AG10803 (cell line): Measurements from ENCODE around the gene METTL15.
"Not testable (repeated sequence)": the region's sequence is repeated elsewhere in the genome, so short reads cannot be mapped to it uniquely, and the experiment has no call there.

ENCODE experiments used
- DNase-seq: peaks from one replicate; pipeline ENCODE4 v3.0.0; 2010; ENCODE audit warnings: low read depth
- H3K4me3 ChIP-seq: 2 replicates; pipeline ENCODE4 v1.5.1; 2011; ENCODE audit warnings: mild to moderate bottlenecking, low read length, control low read depth
- TF ChIP-seq, protein P1 (sequence below): conservative IDR thresholded peaks from 2 replicates; pipeline ENCODE4 v1.5.1; 2011; ENCODE audit warnings: mild to moderate bottlenecking, low read length, control low read depth, inconsistent platforms

METTL15 gene

DNA sequence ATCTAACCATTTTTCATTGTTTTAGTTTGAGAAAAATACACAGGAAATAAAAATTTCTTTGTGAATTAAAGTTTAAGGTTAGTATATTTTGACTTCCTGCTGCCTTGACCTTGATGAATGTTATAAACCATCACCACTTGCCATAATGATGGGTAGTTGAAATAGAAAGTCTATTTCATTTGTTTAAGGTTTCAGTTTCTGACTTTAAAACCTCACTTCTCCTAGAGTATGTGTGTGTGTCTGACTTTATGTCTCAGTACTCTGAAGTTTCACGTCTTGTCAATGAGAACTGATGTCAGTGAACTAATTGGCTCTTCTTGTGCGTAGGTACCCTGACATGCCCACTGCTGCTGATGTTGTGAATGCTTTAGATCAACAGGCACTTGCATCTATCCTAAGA lies 188.2 kb downstream of the METTL15 start:
- H3K4me3 ChIP-seq, result no peak overlapping the region
- no peak for DNase-seq
- TF ChIP-seq, protein P1, sequence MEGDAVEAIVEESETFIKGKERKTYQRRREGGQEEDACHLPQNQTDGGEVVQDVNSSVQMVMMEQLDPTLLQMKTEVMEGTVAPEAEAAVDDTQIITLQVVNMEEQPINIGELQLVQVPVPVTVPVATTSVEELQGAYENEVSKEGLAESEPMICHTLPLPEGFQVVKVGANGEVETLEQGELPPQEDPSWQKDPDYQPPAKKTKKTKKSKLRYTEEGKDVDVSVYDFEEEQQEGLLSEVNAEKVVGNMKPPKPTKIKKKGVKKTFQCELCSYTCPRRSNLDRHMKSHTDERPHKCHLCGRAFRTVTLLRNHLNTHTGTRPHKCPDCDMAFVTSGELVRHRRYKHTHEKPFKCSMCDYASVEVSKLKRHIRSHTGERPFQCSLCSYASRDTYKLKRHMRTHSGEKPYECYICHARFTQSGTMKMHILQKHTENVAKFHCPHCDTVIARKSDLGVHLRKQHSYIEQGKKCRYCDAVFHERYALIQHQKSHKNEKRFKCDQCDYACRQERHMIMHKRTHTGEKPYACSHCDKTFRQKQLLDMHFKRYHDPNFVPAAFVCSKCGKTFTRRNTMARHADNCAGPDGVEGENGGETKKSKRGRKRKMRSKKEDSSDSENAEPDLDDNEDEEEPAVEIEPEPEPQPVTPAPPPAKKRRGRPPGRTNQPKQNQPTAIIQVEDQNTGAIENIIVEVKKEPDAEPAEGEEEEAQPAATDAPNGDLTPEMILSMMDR, result no peak

DNA sequence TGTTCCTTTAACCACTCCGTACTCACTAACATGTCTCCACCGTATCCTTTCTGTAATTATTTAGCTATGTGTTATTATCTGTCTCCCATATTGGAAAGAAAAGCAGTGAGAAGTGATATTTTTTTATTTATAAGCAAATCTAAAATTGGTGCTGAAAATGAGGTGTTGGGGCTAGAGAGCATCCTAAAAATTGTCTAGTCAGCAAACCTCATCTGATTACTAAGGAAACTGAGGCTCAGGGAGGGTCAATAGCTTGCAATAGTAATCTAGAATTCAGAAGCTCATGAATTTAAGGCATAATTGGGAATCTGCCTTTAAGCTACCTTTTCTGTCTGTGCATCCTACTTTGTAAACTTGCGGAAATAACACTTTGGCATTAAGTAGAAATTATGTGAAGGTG lies 190.0 kb downstream of the METTL15 start:
- no peak for DNase-seq
- no peak overlapping the region for H3K4me3 ChIP-seq
- TF ChIP-seq, protein P1, result no peak

DNA sequence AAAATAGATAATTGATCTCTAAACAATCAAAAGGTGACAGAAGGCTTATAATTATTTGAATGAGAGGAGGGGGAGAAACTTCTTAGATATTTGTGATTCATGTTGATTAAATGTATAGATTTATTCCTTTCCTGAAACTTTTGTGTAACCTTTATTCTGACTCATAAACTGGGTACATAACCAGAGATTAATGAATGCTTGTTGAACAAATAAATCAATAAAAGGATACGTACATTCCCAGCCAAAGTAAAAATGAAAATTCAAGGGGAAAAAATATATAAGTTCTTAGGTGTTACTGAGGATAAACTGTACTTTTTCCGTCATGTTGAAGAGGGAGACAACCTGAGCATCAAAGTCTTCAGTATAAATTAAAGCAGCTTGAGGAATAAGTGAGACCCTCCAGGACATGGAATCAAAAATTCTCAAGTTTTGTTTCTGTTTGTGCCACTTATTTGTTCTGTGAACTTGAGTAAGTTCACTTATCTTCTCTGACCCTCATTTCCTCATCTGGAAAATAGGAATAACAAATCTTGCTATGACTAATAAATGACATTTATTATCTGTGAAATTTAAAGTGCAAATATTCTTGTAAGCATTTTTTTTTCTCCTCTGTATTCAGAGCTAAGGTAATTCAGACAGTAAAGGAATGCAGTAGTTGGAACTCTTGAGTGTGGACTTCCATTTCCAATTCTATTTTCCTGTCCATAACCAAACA lies 195.4 kb downstream of the METTL15 start:
- TF ChIP-seq, protein P1, result no peak
- no peak for DNase-seq
- no peak overlapping the region for H3K4me3 ChIP-seq

DNA sequence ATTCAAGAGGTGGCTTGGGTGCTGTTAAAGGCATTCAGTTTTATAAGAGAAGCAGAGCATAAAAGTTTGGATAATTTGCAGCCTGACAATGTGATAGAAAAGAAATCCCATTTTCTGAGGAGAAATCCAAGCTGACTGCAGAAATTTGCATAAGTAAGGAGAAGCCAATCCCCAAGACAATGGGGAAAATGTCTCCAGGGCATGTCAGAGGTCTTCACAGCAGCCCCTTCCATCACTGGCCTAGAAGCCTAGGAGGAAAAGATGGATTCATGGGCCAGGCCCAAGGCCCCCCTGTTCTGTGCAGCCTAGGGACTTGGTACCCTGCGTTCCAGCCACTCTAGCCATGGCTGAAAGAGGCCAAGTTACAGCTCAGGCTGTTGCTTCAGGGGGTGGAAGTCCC lies 207.3 kb downstream of the METTL15 start:
- H3K4me3 ChIP-seq, result no peak overlapping the region
- TF ChIP-seq, protein P1, result no peak
- DNase-seq, result no peak

DNA sequence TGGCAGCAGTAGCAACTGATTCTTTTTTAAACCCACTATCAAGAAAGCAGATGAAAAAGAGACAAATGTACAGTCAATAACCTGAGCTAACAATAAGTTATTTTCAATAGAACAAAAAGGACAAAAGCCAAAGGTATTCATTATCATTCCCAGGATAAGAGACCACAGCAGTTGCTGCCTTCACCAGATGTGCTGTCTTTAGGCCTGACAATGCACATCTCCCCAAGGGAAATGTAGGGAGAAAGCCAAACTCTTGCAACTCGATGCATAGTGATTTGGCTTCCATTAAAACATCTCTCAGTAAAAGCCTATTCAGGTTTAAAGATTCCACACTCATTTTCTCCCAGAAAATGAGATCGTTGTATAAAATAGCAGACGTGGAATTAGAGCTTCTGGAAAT lies 210.7 kb downstream of the METTL15 start:
- DNase-seq, result peak; percentile 4
- TF ChIP-seq, protein P1, result no peak
- H3K4me3 ChIP-seq, result no peak overlapping the region

DNA sequence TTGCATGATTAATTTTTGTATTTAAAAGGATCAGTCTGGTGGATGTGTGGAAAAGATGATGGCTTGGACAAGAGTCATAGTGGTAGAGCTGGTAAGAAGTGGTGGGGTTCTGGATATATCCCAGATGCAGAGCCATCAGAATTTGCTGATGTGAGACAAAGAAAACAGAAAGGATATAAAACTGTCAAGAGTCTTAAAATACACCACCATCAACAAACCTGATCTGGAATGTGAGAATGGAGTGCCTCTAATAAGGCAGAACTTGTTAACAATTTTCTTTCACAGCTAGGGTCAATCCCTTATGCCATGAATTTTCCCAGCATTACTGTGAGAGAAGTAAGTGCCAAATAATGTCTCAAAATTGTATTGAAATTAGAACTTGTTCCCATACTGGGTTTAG lies 215.4 kb downstream of the METTL15 start:
- DNase-seq, result no peak
- TF ChIP-seq, protein P1, result no peak
- H3K4me3 ChIP-seq, result no peak overlapping the region

DNA sequence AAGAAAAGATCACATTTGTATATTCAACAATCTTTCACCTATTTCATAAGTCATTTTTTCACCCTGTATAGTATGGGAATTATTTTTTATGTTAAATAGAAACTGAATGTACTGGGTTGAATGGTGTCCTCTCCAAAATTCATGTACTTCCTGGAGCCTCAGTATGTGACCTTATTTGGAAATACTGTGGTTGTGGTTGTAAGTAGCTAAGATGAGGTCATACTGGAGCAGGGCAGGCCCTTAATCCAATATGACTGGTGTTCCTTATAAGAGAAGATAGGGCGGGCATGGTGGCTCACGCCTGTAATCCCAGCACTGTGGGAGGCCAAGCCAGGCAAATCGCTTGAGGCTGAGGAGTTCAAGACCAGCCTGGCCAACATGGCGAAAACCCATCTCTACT lies 224.2 kb downstream of the METTL15 start:
- DNase-seq, H3K4me3 ChIP-seq: not testable (repeated sequence)

DNA sequence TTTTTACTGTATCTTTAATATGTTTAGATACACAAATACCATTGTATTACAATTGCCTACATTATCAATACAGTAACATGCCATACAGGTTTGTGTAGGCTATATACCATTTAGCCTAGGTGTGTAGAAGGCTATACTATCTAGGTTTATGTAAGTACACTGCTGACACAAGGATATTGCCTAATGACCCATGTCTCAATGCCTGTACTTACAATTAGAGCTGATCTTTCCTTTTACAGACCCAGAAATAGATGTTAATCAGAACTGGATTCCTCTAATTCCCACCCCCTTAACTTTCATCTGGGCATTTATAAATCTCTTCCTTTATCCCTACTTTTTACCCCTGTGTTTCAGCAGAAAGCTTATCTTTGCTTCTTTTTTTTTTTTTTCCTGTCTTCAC lies 229.5 kb downstream of the METTL15 start:
- TF ChIP-seq, protein P1, result no peak
- no peak overlapping the region for H3K4me3 ChIP-seq
- DNase-seq, result no peak
